PC-3 (cell line): ENCODE results near the gene GOLGA7B.

ENCODE experiments used
- CTCF ChIP-seq: fragments of 300-600 bp; sonication (generic); conservative IDR thresholded peaks from 2 replicates; pipeline ENCODE4 v1.5.1; 2017; ENCODE audit warnings: antibody characterized with exemption, low read depth, mild to moderate bottlenecking, low read length
- EZH2phosphoT487 ChIP-seq: fragments of 300-600 bp; sonication (generic); IDR thresholded peaks from 2 replicates; pipeline ENCODE4 v1.6.1; 2018; ENCODE audit warnings: mild to moderate bottlenecking, antibody characterized with exemption, low read length, borderline replicate concordance

- TF ChIP-seq CTCF (no peak), EZH2phosphoT487 (no peak)
Measured at GRCh38 chr10:97901381-97901780, 51.7 kb downstream of the GOLGA7B start.
